Measurements from ENCODE around the gene P4HB.

Gene P4HB

GRCh38 chr17:81831563-81831956 is 28.8 kb downstream of the P4HB start:
- no peak for ATAC-seq

DNA sequence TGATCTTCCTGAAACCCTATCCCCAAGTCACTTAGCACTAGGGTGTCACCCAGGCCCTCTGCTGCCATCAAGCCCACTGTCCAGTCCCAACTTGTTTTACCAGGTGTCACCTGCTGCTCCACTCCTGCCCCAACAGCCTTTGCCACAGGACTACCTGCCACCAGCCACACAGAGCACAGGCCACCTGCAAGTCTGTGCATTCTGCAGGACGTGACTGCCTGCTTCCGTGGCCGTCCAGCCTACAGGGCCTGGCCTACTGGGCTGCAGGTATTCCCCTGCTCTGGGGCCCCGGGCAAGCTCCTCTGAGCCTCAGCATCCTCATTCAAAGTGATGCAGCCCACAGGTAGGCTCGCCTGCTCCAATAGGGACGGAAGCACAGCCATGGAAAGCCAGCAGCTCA is 30.5 kb downstream of the P4HB start:
- ATAC-seq = no peak
- DNase-seq = no peak

More at GRCh38 chr17:81831563-81831956, 28.8 kb downstream of the P4HB start:
- peak; percentile 25 for DNase-seq

GRCh38 chr17:81828656-81829055 is 31.7 kb downstream of the P4HB start:
- ATAC-seq (no peak), DNase-seq (no peak)

DNA sequence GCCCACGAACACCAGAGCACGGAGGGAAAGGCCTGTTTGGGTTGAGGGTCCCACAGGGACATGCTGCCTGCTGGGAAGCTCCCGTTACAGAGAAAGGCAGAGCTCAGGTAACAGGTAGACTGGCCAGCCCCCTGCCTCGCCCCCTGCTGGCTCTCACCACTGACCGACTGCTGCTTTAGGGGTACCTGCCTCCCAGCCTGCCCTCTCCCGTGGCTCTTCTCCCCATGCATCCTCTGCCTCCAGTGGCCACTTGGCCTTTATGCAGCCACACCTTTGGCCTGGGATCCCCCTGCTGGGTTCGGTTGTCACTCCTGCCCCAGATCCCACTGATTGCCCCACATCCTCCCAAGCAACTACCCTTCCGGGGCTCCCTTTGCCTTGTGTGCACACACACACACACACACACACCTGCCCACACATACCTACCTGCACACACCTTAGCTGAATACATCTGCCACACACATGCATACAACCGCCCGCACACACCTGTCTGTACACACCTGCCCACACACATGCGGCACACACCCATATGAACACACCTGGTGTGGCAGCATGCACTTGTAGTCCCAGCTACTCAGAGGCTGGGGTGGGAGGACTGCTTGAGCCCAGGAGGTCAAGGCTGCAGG is 34.4 kb downstream of the P4HB start:
- ATAC-seq = no peak
- DNase-seq = no peak

- ATAC-seq (no peak), DNase-seq (no peak)
Measured at GRCh38 chr17:81824595-81824994, 35.7 kb downstream of the P4HB start.

GRCh38 chr17:81823820-81824550 is 36.4 kb downstream of the P4HB start:
- ATAC-seq (no peak), DNase-seq (no peak)

DNA sequence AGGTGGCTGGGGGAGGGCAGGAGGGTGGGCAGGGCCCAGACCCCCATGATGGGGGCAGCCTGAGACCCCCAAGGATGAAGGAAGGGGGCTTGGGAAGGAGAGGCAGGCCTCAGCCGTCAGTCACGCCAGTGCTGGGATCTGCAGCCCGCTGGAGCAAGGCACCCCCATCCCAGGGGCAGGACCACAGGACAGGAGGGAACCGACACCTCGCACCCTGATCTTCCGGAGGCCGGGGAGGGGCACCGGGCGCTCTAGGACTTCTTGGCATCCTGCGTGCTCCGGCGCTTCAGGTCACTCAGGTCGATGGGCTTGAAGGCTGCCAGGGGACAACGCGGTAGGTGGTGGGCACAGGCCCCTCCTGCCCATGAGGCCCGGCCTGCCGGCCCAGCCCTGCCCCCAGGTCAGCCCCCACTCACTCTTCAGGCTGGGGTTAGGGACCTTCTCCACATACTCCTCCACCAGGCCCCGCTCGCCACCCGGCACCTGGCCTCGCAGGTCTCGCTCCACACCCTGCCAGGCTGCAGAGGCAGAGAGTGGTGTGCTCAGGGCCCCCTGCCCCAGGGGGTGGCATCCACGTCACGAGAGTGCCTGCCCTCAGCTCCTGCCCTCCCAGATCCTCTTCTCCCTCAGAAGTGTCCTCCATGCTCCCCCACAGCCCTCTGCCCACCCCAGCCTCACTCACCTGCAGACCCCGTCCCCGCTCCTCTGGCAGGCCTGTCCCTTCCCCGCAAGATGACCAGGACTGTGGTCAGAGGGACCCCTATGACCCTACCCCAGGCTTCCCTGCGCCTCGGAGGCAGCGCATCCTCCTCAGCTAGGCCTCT is 37.1 kb downstream of the P4HB start:
- ATAC-seq = no peak

GRCh38 chr17:81822312-81822637 is 38.1 kb downstream of the P4HB start:
- ATAC-seq (no peak), DNase-seq (no peak)

More for the DNA sequence above, 37.1 kb downstream of the P4HB start:
- DNase-seq = no peak

- DNase-seq (peak; percentile 37), ATAC-seq (peak; percentile 33)
Measured at GRCh38 chr17:81821603-81822311, 38.6 kb downstream of the P4HB start.

DNA sequence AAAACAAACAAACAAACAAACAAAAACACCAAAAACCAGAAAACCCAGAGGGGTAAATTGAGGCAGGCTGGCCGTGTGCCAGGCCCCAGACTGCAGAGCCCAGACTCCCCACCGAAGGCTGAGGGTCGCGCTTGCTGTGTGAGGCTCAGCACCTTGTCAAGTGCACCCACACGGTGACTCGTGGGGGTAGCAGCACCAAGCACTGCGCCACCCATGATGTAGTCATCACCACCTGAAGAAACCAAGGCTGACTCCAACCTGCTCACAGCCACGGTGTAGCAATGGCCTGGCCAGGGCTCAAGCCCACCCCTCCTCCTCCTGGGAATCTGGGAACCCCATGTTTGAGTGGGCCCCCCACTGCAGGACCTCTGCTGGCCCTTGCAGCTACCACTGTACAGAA is 39.2 kb downstream of the P4HB start:
- peak; percentile 20 for ATAC-seq
- no peak for DNase-seq

- DNase-seq = no peak
- no peak for ATAC-seq
Measured at GRCh38 chr17:81819708-81820107, 40.6 kb downstream of the P4HB start.

DNA sequence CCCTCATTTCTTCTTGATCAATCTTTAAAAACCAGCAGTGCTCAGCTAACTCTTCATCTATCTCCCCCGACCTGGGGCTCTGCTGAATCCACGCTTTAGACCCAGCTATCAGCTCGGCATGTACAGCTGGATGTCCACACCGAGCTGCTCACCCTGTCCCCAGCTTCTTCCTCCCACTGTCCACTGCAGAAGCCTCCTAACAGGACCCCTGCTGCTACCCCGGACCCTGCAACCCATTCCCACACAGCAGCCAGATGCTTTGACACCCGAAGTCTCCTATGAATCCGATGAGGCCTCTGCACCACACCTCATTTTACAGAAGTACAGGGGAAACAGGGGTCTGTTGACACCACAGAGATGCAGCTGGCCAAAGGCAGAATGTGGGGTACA is 42.6 kb downstream of the P4HB start:
- ATAC-seq (no peak), DNase-seq (no peak)

- DNase-seq = no peak
- ATAC-seq = no peak
Measured at GRCh38 chr17:81815646-81815986, 44.7 kb downstream of the P4HB start.

GRCh38 chr17:81814748-81815645 is 45.3 kb downstream of the P4HB start:
- DNase-seq = no peak
- no peak for ATAC-seq

DNA sequence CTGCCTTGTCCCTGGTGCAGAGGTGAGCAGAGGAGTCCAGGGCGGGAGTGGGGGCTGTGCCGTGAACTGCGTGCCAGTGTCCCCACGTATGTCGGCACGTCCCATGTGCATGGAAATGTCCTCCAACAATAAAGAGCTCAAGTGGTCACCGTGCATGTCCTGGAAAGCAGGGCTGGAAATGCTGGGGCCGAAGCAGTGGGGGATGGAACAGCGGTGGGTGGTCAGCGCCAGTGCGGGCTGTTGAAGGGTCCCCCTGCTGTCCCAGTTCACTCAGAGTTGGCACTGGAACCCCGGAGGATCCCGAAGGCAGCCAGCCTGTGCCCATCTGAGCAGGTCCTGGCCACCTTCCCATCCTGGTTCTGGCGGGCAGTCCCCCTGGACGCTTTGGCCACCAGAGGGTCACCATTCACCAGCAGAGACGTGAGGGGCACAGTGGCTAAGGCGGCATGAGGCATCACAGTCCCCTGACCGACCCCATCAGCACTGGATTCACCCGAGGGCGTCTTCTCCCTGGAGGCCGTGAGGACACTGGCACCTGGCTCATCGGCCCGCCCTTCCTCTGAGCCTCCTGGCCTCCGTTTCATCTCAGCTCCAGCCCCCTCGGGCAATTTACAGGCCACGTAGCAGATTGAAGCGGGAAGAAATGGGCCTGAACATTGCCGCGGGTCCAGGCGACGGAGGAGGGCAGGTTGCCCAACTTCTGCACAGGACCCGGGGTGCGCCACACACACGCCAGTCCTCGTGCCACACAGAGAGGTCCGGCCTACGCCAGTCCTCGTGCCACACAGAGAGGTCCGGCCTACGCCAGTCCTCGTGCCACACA is 46.3 kb downstream of the P4HB start:
- no peak for DNase-seq
- ATAC-seq = no peak

DNA sequence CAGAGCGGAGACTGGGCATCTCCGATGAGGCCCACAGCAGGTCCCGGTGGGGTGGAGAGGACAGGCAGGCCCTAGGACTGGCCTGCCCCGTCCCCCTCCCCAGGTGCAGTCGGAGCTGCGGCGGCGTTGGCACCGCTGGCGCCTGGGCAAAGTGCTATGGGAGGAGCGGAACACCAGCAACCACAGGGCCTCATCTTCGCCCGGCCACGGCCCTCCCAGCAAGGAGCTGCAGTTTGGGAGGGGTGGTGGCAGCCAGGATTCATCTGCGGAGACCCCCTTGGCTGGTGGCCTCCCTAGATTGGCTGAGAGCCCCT is 47.0 kb downstream of the P4HB start:
- DNase-seq = no peak

GRCh38 chr17:81812571-81813370 is 47.6 kb downstream of the P4HB start:
- DNase-seq (no peak), ATAC-seq (no peak)

More for the DNA sequence above, 47.0 kb downstream of the P4HB start:
- ATAC-seq = no peak

DNA sequence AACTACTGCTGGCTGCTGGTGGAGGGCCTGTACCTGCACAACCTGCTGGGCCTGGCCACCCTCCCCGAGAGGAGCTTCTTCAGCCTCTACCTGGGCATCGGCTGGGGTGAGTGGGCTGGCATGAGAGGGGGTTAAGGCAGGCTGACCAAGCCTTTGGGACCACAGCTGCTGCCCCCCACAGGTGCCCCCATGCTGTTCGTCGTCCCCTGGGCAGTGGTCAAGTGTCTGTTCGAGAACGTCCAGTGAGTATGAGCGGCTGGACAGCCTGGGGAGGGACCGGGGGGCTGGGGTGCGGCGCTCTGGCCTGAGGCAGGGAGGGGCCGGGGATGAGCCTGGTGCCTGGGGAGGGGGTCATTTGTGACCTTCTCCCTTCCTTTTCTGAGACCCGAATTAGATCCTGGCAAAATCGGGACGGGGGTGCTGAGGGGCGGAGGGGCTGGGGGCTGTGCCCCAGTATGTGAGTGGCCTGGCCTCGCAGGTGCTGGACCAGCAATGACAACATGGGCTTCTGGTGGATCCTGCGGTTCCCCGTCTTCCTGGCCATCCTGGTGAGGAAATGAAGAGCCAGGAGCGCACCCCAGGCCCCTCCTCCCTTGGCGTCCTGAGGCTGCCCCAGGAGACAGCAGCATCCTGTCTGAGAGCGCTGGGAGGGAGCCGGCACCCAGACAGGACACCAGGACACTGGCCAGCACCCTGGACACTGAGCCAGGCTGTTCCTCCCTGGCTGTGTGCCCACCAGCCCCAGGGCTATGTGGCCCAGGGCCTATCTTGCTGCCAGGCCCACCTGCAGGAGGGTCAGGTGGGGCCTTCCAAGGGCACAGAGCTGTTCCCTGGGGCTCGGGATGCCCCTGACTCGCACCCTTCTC is 48.4 kb downstream of the P4HB start:
- no peak for ATAC-seq
- no peak for DNase-seq
